HG03558 (cell line): Measurements from ENCODE around the gene SHC3.

ENCODE experiments used
- ATAC-seq: cut with Tn5 transposase; IDR thresholded peaks from one replicate; pipeline ENCODE4 v1.9.1; 2021; ENCODE audit warnings: moderate number of reproducible peaks; ENCODE audit not compliant: unreplicated experiment; ENCODE audit errors: extremely low read depth

SHC3 gene

GRCh38 chr9:89115426-89115825 lies 63.2 kb downstream of the SHC3 start:
- ATAC-seq = no peak

- no peak for ATAC-seq
These were observed 63.9 kb downstream of the SHC3 start for GRCh38 chr9:89114741-89115140.

GRCh38 chr9:89113851-89114250 lies 64.8 kb downstream of the SHC3 start:
- no peak for ATAC-seq

- ATAC-seq = no peak
These were observed 66.4 kb downstream of the SHC3 start for GRCh38 chr9:89112243-89112642.

GRCh38 chr9:89109666-89110065 lies 69.0 kb downstream of the SHC3 start:
- no peak for ATAC-seq

GRCh38 chr9:89107406-89107805 lies 71.2 kb downstream of the SHC3 start:
- no peak for ATAC-seq

GRCh38 chr9:89106224-89106851 lies 72.3 kb downstream of the SHC3 start:
- no peak for ATAC-seq

- no peak for ATAC-seq
These were observed 73.8 kb downstream of the SHC3 start for GRCh38 chr9:89104821-89105220.

- no peak for ATAC-seq
These were observed 81.4 kb downstream of the SHC3 start for GRCh38 chr9:89097219-89097618.

- ATAC-seq = no peak
These were observed 81.8 kb downstream of the SHC3 start for GRCh38 chr9:89096807-89097206.

- ATAC-seq = no peak
These were observed 82.7 kb downstream of the SHC3 start for GRCh38 chr9:89095761-89096528.

GRCh38 chr9:89093201-89093975 lies 85.2 kb downstream of the SHC3 start:
- ATAC-seq = no peak

- no peak for ATAC-seq
These were observed 89.4 kb downstream of the SHC3 start for GRCh38 chr9:89089176-89089575.

GRCh38 chr9:89083626-89084025 lies 95.0 kb downstream of the SHC3 start:
- ATAC-seq = no peak

- no peak for ATAC-seq
These were observed 98.4 kb downstream of the SHC3 start for GRCh38 chr9:89080193-89080592.

GRCh38 chr9:89079391-89079790 lies 99.2 kb downstream of the SHC3 start:
- no peak for ATAC-seq

- ATAC-seq = no peak
These were observed 99.8 kb downstream of the SHC3 start for GRCh38 chr9:89078860-89079259.

- no peak for ATAC-seq
These were observed 100.2 kb downstream of the SHC3 start for GRCh38 chr9:89078421-89078820.

- peak; percentile 65 for ATAC-seq
These were observed 101.1 kb downstream of the SHC3 start for GRCh38 chr9:89077519-89077918.

- ATAC-seq = no peak
These were observed 105.2 kb downstream of the SHC3 start for GRCh38 chr9:89073397-89073796.

GRCh38 chr9:89071591-89071990 lies 107.0 kb downstream of the SHC3 start:
- no peak for ATAC-seq
